Measurements from ENCODE around the gene LCP1. TPM values are rescaled to one million over a fixed set of nuclear protein-coding genes. Genes with fewer than 3 reads are reported as not detected.

The LCP1 gene
- total and polyA plus RNA-seq, 9 of the 15 experiments (the other 6 are each of a cell fraction or from before 2014, with no cell fraction given) = 83.0 to 255 (median 163) TPM

DNA sequence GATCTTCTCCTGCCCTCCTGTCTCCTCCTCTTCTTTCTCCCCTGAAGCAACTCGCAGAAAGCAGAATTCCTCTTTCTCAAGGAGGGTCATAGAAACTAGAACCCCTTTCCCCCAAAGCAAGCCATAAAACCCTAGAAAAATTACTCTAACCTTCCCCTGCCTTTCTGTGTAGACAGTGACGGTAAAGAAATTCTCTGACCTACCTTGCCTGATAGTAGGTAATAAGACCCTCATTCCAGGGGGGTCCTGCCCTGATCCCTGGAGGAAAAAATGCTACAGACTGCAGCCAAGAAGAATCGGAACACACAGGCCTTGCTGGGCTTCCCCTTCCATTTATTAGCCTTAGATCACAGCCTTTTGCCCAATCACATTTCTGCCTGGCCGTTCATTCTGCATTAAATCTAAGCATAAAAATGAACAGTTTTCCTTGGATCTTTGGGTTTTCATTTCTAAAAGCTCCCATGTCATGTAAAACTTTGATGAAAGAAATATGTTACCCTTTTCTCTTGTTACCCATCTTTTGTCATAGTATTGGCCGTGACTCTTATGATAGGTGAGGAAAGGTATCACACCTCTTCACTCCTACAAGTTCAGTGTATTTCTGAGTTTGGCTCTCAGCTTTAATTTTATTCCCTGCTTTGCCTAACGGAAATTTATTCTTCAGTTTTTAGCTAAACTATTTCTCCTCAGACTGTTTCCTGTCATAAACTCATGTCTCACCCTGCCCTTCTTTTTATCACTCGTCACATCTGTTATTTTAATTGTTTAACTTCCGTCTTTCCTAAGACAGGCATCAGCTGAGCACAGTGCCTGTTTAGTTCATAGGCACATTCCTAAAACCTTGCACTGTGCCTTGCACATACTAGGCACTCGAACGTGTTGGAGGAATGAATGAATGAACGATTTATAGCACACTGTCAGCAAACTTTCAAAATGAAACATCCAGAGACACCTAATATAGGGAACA lies 56.7 kb downstream of the LCP1 start (continued):
- TF ChIP-seq CC2D1A (IDR thresholded peaks at IDR 0.05) = no peak
- no peak for TF ChIP-seq DNMT1 (IDR thresholded peaks at IDR 0.05)
- no peak for TF ChIP-seq MIER1 (IDR thresholded peaks at IDR 0.05; ENCODE audit: low read depth)
- TF ChIP-seq RBM39 (optimal IDR thresholded peaks at IDR 0.05; ENCODE audit: low read depth, low read length) = no peak
- TF ChIP-seq, protein P1, sequence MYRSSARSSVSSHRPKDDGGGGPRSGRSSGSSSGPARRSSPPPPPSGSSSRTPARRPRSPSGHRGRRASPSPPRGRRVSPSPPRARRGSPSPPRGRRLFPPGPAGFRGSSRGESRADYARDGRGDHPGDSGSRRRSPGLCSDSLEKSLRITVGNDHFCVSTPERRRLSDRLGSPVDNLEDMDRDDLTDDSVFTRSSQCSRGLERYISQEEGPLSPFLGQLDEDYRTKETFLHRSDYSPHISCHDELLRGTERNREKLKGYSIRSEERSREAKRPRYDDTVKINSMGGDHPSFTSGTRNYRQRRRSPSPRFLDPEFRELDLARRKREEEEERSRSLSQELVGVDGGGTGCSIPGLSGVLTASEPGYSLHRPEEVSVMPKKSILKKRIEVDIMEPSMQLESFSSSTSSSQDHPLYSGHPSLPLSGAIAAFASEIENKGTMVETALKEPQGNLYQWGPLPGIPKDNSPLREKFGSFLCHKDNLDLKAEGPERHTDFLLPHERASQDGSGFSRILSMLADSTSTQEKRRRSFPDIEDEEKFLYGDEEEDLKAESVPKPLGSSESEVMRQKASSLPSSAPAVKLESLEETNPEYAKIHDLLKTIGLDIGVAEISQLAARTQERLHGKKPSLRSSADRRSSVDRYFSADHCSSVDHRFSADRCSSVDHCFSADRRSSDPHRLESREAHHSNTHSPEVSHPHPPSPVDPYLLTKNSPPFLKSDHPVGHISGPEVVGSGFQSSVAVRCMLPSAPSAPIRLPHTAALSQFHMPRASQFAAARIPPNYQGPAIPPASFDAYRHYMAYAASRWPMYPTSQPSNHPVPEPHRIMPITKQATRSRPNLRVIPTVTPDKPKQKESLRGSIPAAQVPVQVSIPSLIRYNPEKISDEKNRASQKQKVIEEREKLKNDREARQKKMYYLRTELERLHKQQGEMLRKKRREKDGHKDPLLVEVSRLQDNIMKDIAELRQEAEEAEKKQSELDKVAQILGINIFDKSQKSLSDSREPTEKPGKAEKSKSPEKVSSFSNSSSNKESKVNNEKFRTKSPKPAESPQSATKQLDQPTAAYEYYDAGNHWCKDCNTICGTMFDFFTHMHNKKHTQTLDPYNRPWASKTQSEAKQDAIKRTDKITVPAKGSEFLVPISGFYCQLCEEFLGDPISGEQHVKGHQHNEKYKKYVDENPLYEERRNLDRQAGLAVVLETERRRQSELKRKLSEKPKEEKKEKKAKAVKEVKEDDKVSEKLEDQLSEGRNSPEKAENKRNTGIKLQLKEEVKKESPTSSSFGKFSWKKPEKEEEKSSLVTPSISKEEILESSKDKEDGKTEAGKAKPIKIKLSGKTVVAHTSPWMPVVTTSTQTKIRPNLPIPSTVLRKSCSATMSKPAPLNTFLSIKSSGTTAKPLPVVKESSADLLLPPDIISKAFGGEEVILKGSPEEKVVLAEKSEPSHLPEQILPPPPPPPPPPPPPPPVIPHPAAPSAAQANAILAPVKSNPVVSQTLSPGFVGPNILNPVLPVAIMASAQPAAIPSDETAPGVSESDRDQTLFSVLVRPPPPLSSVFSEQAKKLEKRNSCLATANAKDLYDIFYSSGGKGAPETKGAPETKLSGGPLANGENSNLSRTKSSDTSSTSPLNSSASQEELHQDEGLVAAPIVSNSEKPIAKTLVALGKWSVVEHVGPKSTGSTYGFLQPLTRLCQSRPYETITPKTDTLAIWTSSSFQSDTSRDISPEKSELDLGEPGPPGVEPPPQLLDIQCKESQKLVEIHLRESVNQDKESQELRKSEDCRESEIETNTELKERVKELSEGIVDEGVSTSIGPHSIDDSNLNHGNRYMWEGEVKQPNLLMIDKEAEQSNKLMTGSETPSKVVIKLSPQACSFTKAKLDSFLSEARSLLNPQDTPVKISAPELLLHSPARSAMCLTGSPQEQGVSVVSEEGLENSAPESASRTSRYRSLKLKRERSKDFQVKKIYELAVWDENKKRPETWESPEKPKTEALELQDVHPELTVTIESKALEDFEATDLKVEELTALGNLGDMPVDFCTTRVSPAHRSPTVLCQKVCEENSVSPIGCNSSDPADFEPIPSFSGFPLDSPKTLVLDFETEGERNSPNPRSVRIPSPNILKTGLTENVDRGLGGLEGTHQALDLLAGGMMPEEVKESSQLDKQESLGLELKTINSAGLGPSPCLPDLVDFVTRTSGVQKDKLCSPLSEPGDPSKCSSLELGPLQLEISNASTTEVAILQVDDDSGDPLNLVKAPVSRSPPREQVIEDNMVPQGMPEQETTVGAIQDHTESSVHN (IDR thresholded peaks at IDR 0.05; ENCODE audit: borderline replicate concordance in 1 of 2, low read depth in 1 of 2) = no peak
- no peak for TF ChIP-seq REST (IDR thresholded peaks at IDR 0.05; ENCODE audit: borderline replicate concordance)
- TF ChIP-seq REST (CRISPR knock-in tag; IDR thresholded peaks at IDR 0.05; ENCODE audit: low read depth) = no peak
- TF ChIP-seq SMARCB1 (IDR thresholded peaks at IDR 0.05; ENCODE audit: insufficient read length, low read depth) = no peak
- no peak for TF ChIP-seq SIRT6 (IDR thresholded peaks at IDR 0.05; ENCODE audit: low read depth, low read length)
- TF ChIP-seq ZSCAN32 (CRISPR knock-in tag; IDR thresholded peaks at IDR 0.05) = no peak
- no peak for TF ChIP-seq NUFIP1 (IDR thresholded peaks at IDR 0.05; ENCODE audit: partially characterized antibody)

Measured in K562 (cell line).